Nephron (organoid): ENCODE data around the gene HECW1.
"Not testable (repeated sequence)": the region's sequence is repeated elsewhere in the genome, so short reads cannot be mapped to it uniquely, and the experiment has no call there.

ENCODE experiments used
- H3K27ac Mint-ChIP-seq, 3 experiments: 2 replicates each; pipeline ENCODE4 v1.8.0; 2020; ENCODE audit warnings: mixed read lengths in 3 of 3, mild to moderate bottlenecking in 2 of 3, moderate library complexity in 1 of 3
- H3K27me3 Mint-ChIP-seq: 2 replicates; pipeline ENCODE4 v1.8.0; 2021; ENCODE audit warnings: low read depth, mild to moderate bottlenecking, moderate library complexity, mixed read lengths
- H3K36me3 Mint-ChIP-seq: 2 replicates; pipeline ENCODE4 v1.8.0; 2020; ENCODE audit warnings: low read depth, mixed read lengths
- H3K4me1 Mint-ChIP-seq: 2 replicates; pipeline ENCODE4 v1.8.0; 2020; ENCODE audit warnings: mixed read lengths
- H3K4me3 Mint-ChIP-seq, 3 experiments: 2 replicates each; pipeline ENCODE4 v1.8.0; 2020; ENCODE audit warnings: mild to moderate bottlenecking in 3 of 3, mixed read lengths in 3 of 3, moderate library complexity in 2 of 3
- H3K9me3 Mint-ChIP-seq: 2 replicates; pipeline ENCODE4 v1.8.0; 2020; ENCODE audit warnings: mixed read lengths
- CTCF ChIP-seq, 3 experiments: fragments of 200-600 bp; sonication (generic); IDR thresholded peaks; one replicate each; pipeline ENCODE4 v1.5.0; 2021; ENCODE audit warnings: antibody characterized with exemption in 3 of 3; ENCODE audit not compliant: unreplicated experiment in 3 of 3

HECW1 gene

GRCh38 chr7:43215061-43215460 is 102.6 kb downstream of the HECW1 start:
- no peak for TF ChIP-seq CTCF (IDR thresholded peaks at IDR 0.05; ENCODE audit: unreplicated experiment in 3 of 3)
- Mint-ChIP-seq H3K27me3 (peaks cover 16% of the 10 kb centered on the region), H3K4me3 (no peak overlapping the region), H3K9me3 (peaks cover 3% of the 10 kb centered on the region), H3K27ac (no peak overlapping the region), H3K4me1 (peaks cover 5% of the 10 kb centered on the region), H3K36me3 (no peaks in the 10 kb centered on the region)

GRCh38 chr7:43217055-43217454 is 104.6 kb downstream of the HECW1 start:
- TF ChIP-seq CTCF (IDR thresholded peaks at IDR 0.05; ENCODE audit: unreplicated experiment in 3 of 3), result no peak

GRCh38 chr7:43218901-43219300 is 106.5 kb downstream of the HECW1 start:
- peaks cover 12% of the 10 kb centered on the region for H3K27me3 Mint-ChIP-seq
- not testable (repeated sequence) for H3K27ac Mint-ChIP-seq

More at GRCh38 chr7:43217055-43217454, 104.6 kb downstream of the HECW1 start:
- Mint-ChIP-seq H3K27me3 (peaks cover 12% of the 10 kb centered on the region), H3K36me3 (no peaks in the 10 kb centered on the region), H3K9me3 (peaks cover 5% of the 10 kb centered on the region), H3K27ac (no peak overlapping the region), H3K4me3 (no peak overlapping the region), H3K4me1 (no peaks in the 10 kb centered on the region)

GRCh38 chr7:43220250-43220649 is 107.8 kb downstream of the HECW1 start:
- no peak for TF ChIP-seq CTCF (IDR thresholded peaks at IDR 0.05; ENCODE audit: unreplicated experiment in 3 of 3)
- H3K9me3 Mint-ChIP-seq, result peaks cover 5% of the 10 kb centered on the region
- no peaks in the 10 kb centered on the region for H3K4me1 Mint-ChIP-seq
- peaks cover 10% of the 10 kb centered on the region for H3K27me3 Mint-ChIP-seq
- no peak overlapping the region for H3K27ac Mint-ChIP-seq
- no peaks in the 10 kb centered on the region for H3K36me3 Mint-ChIP-seq
- no peak overlapping the region for H3K4me3 Mint-ChIP-seq

More at GRCh38 chr7:43218901-43219300, 106.5 kb downstream of the HECW1 start:
- H3K4me3 Mint-ChIP-seq, H3K36me3 Mint-ChIP-seq, H3K4me1 Mint-ChIP-seq, H3K9me3 Mint-ChIP-seq: not testable (repeated sequence)

- no peak overlapping the region for H3K4me3 Mint-ChIP-seq
- peaks cover 5% of the 10 kb centered on the region for H3K27me3 Mint-ChIP-seq
- TF ChIP-seq CTCF (IDR thresholded peaks at IDR 0.05; ENCODE audit: unreplicated experiment in 3 of 3), result no peak
- no peak overlapping the region for H3K27ac Mint-ChIP-seq
- no peaks in the 10 kb centered on the region for H3K36me3 Mint-ChIP-seq
- no peaks in the 10 kb centered on the region for H3K4me1 Mint-ChIP-seq
- peaks cover 5% of the 10 kb centered on the region for H3K9me3 Mint-ChIP-seq
Measured at GRCh38 chr7:43220742-43221141, 108.3 kb downstream of the HECW1 start.

- Mint-ChIP-seq H3K4me1 (no peaks in the 10 kb centered on the region), H3K27me3 (no peaks in the 10 kb centered on the region), H3K4me3 (no peak overlapping the region), H3K9me3 (no peaks in the 10 kb centered on the region), H3K36me3 (no peaks in the 10 kb centered on the region), H3K27ac (no peak overlapping the region)
- no peak for TF ChIP-seq CTCF (IDR thresholded peaks at IDR 0.05; ENCODE audit: unreplicated experiment in 3 of 3)
Measured at GRCh38 chr7:43229801-43230200, 117.4 kb downstream of the HECW1 start.
